GM12878 (cell line): Measurements from ENCODE around the gene RASD1.

Experiments used
- FOXK2 ChIP-seq: fragments of 450-650 bp; IDR thresholded peaks from 2 replicates; pipeline ENCODE4 v1.6.1; 2017; ENCODE audit warnings: mild to moderate bottlenecking, moderate library complexity
- NFIC ChIP-seq: IDR thresholded peaks from 2 replicates; pipeline ENCODE4 v1.6.1; 2012; ENCODE audit warnings: low read depth, mild to moderate bottlenecking, inconsistent platforms, low read length, moderate library complexity
- POLR2A ChIP-seq: IDR thresholded peaks from 2 replicates; pipeline ENCODE4 v1.6.1; 2011; ENCODE audit warnings: low read depth, mild to moderate bottlenecking, low read length
- POLR2AphosphoS5 ChIP-seq: IDR thresholded peaks from 2 replicates; pipeline ENCODE4 v1.6.1; 2011; ENCODE audit warnings: mild to moderate bottlenecking, low read length, inconsistent platforms
- SMARCA5 ChIP-seq: fragments of 450-650 bp; IDR thresholded peaks from 2 replicates; pipeline ENCODE4 v1.6.1; 2017; ENCODE audit warnings: mild to moderate bottlenecking
- TF ChIP-seq, protein P1 (sequence below): IDR thresholded peaks from 2 replicates; pipeline ENCODE4 v1.6.1; 2011; ENCODE audit warnings: low read depth, low read length, improper control_type of control experiment, borderline replicate concordance
- TF ChIP-seq, protein P2 (sequence below), 3 experiments: IDR thresholded peaks in 2 of 3; conservative IDR thresholded peaks in 1 of 3; 2 replicates each; pipeline ENCODE4 v1.5.1; 2011; ENCODE audit warnings: low read depth in 3 of 3, low read length in 3 of 3, mild to moderate bottlenecking in 3 of 3, control low read depth in 2 of 3, moderate library complexity in 2 of 3, inconsistent platforms in 1 of 3, mixed read lengths in 1 of 3; ENCODE audit not compliant: control insufficient read depth in 2 of 3, insufficient read depth in 1 of 3; ENCODE audit errors: extremely low read depth in 1 of 3
- TF ChIP-seq, protein P3 (sequence below): fragments of 450-650 bp; formaldehyde crosslinking; IDR thresholded peaks from 2 replicates; pipeline ENCODE4 v1.4.0; 2022; ENCODE audit warnings: mild to moderate bottlenecking, moderate library complexity

DNA sequence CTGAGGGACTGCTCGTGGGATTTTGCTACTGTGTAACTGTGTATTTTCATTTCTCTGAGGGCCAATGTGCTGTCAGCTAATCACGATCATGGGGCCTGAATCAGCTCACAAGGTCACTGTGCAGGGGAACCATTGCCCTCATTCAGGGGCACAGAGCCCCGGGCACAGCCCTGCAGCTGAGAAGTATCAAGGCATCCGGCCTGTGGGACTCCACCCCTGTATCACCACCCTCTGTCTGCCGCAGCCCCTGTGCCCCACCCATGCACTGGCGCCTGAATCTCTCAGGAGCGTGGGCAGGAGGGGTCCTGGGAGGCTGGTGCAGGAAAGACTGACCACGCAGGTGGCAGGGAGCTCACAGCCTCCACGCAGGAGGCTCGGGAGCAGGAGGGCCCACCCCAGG, 43.4 kb upstream of the RASD1 start:
- TF ChIP-seq NFIC (no peak), POLR2AphosphoS5 (no peak), SMARCA5 (no peak), POLR2A (no peak), FOXK2 (no peak)
- TF ChIP-seq, protein P1, sequence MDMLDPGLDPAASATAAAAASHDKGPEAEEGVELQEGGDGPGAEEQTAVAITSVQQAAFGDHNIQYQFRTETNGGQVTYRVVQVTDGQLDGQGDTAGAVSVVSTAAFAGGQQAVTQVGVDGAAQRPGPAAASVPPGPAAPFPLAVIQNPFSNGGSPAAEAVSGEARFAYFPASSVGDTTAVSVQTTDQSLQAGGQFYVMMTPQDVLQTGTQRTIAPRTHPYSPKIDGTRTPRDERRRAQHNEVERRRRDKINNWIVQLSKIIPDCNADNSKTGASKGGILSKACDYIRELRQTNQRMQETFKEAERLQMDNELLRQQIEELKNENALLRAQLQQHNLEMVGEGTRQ = no peak
- TF ChIP-seq, protein P2, sequence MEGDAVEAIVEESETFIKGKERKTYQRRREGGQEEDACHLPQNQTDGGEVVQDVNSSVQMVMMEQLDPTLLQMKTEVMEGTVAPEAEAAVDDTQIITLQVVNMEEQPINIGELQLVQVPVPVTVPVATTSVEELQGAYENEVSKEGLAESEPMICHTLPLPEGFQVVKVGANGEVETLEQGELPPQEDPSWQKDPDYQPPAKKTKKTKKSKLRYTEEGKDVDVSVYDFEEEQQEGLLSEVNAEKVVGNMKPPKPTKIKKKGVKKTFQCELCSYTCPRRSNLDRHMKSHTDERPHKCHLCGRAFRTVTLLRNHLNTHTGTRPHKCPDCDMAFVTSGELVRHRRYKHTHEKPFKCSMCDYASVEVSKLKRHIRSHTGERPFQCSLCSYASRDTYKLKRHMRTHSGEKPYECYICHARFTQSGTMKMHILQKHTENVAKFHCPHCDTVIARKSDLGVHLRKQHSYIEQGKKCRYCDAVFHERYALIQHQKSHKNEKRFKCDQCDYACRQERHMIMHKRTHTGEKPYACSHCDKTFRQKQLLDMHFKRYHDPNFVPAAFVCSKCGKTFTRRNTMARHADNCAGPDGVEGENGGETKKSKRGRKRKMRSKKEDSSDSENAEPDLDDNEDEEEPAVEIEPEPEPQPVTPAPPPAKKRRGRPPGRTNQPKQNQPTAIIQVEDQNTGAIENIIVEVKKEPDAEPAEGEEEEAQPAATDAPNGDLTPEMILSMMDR (IDR thresholded peaks at IDR 0.05 in 2 of 3, conservative IDR thresholded peaks at IDR 0.05 in 1 of 3; ENCODE audit: control insufficient read depth in 2 of 3, extremely low read depth in 1 of 3, insufficient read depth in 1 of 3, low read depth in 3 of 3, low read length in 3 of 3) = no peak
- TF ChIP-seq, protein P3, sequence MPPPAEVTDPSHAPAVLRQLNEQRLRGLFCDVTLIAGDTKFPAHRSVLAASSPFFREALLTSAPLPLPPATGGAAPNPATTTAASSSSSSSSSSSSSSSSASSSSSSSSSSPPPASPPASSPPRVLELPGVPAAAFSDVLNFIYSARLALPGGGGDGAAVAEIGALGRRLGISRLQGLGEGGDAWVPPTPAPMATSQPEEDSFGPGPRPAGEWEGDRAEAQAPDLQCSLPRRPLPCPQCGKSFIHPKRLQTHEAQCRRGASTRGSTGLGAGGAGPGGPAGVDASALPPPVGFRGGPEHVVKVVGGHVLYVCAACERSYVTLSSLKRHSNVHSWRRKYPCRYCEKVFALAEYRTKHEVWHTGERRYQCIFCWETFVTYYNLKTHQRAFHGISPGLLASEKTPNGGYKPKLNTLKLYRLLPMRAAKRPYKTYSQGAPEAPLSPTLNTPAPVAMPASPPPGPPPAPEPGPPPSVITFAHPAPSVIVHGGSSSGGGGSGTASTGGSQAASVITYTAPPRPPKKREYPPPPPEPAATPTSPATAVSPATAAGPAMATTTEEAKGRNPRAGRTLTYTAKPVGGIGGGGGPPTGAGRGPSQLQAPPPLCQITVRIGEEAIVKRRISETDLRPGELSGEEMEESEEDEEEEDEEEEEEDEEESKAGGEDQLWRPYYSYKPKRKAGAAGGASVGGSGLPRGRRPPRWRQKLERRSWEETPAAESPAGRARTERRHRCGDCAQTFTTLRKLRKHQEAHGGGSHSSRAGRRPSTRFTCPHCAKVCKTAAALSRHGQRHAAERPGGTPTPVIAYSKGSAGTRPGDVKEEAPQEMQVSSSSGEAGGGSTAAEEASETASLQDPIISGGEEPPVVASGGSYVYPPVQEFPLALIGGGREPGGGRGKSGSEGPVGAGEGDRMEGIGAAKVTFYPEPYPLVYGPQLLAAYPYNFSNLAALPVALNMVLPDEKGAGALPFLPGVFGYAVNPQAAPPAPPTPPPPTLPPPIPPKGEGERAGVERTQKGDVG (CRISPR knock-in tag) = no peak
